Activated B cell treated with CpG ODN at 0.5 μM for 24 hours (primary cell): Measurements from ENCODE around the gene CHST15. TPM values are rescaled to one million over a fixed set of nuclear protein-coding genes. Genes with fewer than 3 reads are reported as not detected.

Experiments
- ATAC-seq: fragments of 200-7000 bp; cut with Tn5 transposase; one replicate; pipeline ENCODE4 v1.10.0; 2021; ENCODE audit warnings: low read depth, mild to moderate bottlenecking, moderate library complexity
- CTCF ChIA-PET: fragments of 350-600 bp; sonication (Branson Sonifier 250); formaldehyde crosslinking; loops from one replicate; lab custom pipeline; 2021; ENCODE audit warnings: antibody characterized with exemption; lab: Charles Lee
- POLR2A ChIA-PET: fragments of 350-600 bp; sonication (Branson Sonifier 250); formaldehyde crosslinking; loops from one replicate; lab custom pipeline; 2021; ENCODE audit warnings: antibody characterized with exemption; lab: Charles Lee
- DNase-seq: peaks from one replicate; pipeline ENCODE4 v3.0.0; 2022
- H3K27ac Mint-ChIP-seq: one replicate; pipeline ENCODE4 v1.8.0; 2020; ENCODE audit warnings: mixed read lengths
- H3K27me3 Mint-ChIP-seq: one replicate; pipeline ENCODE4 v1.8.0; 2021; ENCODE audit warnings: mixed read lengths
- H3K36me3 Mint-ChIP-seq: one replicate; pipeline ENCODE4 v1.8.0; 2021; ENCODE audit warnings: low read depth, mixed read lengths
- H3K4me1 Mint-ChIP-seq: one replicate; pipeline ENCODE4 v1.8.0; 2021; ENCODE audit warnings: mixed read lengths
- H3K4me3 Mint-ChIP-seq: one replicate; pipeline ENCODE4 v1.8.0; 2020; ENCODE audit warnings: mild to moderate bottlenecking, mixed read lengths
- H3K9me3 Mint-ChIP-seq: one replicate; pipeline ENCODE4 v1.8.0; 2020; ENCODE audit warnings: mixed read lengths
- intact Hi-C: fragments of 100-400 bp; cut with micrococcal nuclease; formaldehyde crosslinking; loops from one replicate; pipeline ENCODE4 v1.15.1; 2024
- total RNA-seq: library from RNA; stranded (reverse); gene quantifications from 2 replicates; pipeline ENCODE4 v1.2.3, GENCODE V29; 2022
- TF ChIP-seq, protein P1 (sequence below): fragments of 200-600 bp; IDR thresholded peaks from one replicate; pipeline ENCODE4 v1.8.0; 2022; ENCODE audit warnings: antibody characterized with exemption, mild to moderate bottlenecking

The CHST15 gene
- total RNA-seq, 1 donor from 2014 or later = 13.8 TPM

- no peak overlapping the region for H3K27ac Mint-ChIP-seq
- POLR2A ChIA-PET = interaction anchor here (0.9 to 1.1 kb wide), 2 partner anchors 21 to 24 kb away, joined by 3 read pairs; no protein-coding TSS in a partner anchor
- H3K4me1 Mint-ChIP-seq = peaks cover 88% of the 10 kb centered on the region
- intact Hi-C loops = loop anchor here (2.0 kb wide), 1 partner anchor 13 kb away; no protein-coding TSS in a partner anchor
- no peak overlapping the region for H3K4me3 Mint-ChIP-seq
- TF ChIP-seq, protein P1, sequence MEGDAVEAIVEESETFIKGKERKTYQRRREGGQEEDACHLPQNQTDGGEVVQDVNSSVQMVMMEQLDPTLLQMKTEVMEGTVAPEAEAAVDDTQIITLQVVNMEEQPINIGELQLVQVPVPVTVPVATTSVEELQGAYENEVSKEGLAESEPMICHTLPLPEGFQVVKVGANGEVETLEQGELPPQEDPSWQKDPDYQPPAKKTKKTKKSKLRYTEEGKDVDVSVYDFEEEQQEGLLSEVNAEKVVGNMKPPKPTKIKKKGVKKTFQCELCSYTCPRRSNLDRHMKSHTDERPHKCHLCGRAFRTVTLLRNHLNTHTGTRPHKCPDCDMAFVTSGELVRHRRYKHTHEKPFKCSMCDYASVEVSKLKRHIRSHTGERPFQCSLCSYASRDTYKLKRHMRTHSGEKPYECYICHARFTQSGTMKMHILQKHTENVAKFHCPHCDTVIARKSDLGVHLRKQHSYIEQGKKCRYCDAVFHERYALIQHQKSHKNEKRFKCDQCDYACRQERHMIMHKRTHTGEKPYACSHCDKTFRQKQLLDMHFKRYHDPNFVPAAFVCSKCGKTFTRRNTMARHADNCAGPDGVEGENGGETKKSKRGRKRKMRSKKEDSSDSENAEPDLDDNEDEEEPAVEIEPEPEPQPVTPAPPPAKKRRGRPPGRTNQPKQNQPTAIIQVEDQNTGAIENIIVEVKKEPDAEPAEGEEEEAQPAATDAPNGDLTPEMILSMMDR = no peak
- DNase-seq = no peak
- no peaks in the 10 kb centered on the region for H3K36me3 Mint-ChIP-seq
- CTCF ChIA-PET = interaction anchor here (0.6 kb wide), 1 partner anchor 21 kb away, joined by 3 read pairs; no protein-coding TSS in a partner anchor
- no peak for ATAC-seq
- no peaks in the 10 kb centered on the region for H3K9me3 Mint-ChIP-seq
- no peaks in the 10 kb centered on the region for H3K27me3 Mint-ChIP-seq
Measured at GRCh38 chr10:124067825-124068400, 25.5 kb downstream of the CHST15 start.

GRCh38 chr10:124066781-124067714, 26.4 kb downstream of the CHST15 start:
- Mint-ChIP-seq H3K27ac (no peak overlapping the region), H3K36me3 (no peaks in the 10 kb centered on the region), H3K4me1 (peaks cover 83% of the 10 kb centered on the region), H3K9me3 (no peaks in the 10 kb centered on the region), H3K4me3 (no peak overlapping the region), H3K27me3 (no peaks in the 10 kb centered on the region)
- TF ChIP-seq, protein P1 = no peak
- CTCF ChIA-PET = no interaction called here
- no peak for ATAC-seq
- POLR2A ChIA-PET = interaction anchor here (0.9 to 1.1 kb wide), 2 partner anchors 22 to 25 kb away, joined by 3 read pairs; no protein-coding TSS in a partner anchor
- intact Hi-C loops = loop anchor here (2.0 kb wide), 1 partner anchor 14 kb away; no protein-coding TSS in a partner anchor
- no peak for DNase-seq

GRCh38 chr10:124066126-124066700, 27.2 kb downstream of the CHST15 start:
- Mint-ChIP-seq H3K4me3 (no peak overlapping the region), H3K9me3 (no peaks in the 10 kb centered on the region), H3K27ac (no peak overlapping the region), H3K4me1 (peaks cover 77% of the 10 kb centered on the region), H3K36me3 (no peaks in the 10 kb centered on the region), H3K27me3 (no peaks in the 10 kb centered on the region)
- DNase-seq = no peak
- intact Hi-C loops = loop anchor here (2.0 kb wide), 1 partner anchor 15 kb away; no protein-coding TSS in a partner anchor
- TF ChIP-seq, protein P1 = no peak
- no peak for ATAC-seq
- CTCF ChIA-PET = no interaction called here
- POLR2A ChIA-PET = interaction anchor here (0.5 to 1.3 kb wide), 2 partner anchors 12 to 30 kb away, joined by 3 to 5 read pairs; no protein-coding TSS in a partner anchor

- Mint-ChIP-seq H3K4me3 (no peak overlapping the region), H3K4me1 (peaks cover 72% of the 10 kb centered on the region), H3K36me3 (no peaks in the 10 kb centered on the region), H3K9me3 (no peaks in the 10 kb centered on the region), H3K27ac (peak overlapping the region; percentile 13), H3K27me3 (no peaks in the 10 kb centered on the region)
- ChIA-PET POLR2A (interaction anchor here (0.5 to 1.5 kb wide), 5 partner anchors 12 to 824 kb away, joined by 3 to 7 read pairs (median 4); partner anchors contain the start of gene CHST15), CTCF (no interaction called here)
- intact Hi-C loops = loop anchor here (2.0 kb wide), 1 partner anchor 15 kb away; no protein-coding TSS in a partner anchor
- TF ChIP-seq, protein P1 = no peak
- ATAC-seq (no peak), DNase-seq (no peak)
Measured at GRCh38 chr10:124065382-124066125, 27.8 kb downstream of the CHST15 start.
